ENCODE results near the gene BABAM2.
"Not testable (repeated sequence)": the region's sequence is repeated elsewhere in the genome, so short reads cannot be mapped to it uniquely, and the experiment has no call there.

Gene BABAM2

DNA sequence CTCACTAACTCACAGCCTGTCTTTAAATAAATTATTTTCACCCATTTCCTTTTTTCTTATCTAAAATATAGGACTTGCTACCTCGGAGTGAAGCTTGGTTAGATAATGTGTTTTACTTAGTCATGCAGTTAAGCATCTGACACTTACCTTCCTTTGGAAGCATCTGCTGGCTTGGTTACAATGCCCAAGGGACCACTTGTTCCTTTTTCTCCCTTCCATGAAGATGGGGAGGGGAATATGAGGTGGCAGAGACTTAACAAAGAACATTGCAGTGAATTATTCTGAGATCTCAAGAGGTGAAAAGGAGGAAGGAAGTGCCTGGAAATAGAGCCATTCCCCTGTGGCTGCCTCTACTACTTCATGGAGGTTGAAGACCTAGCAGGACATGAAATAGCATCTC is 356.8 kb downstream of the BABAM2 start:
- DNase-seq (ENCODE audit: low read depth in 2 of 2): no peak

- DNase-seq (ENCODE audit: low read depth in 2 of 2): no peak
These were observed 357.2 kb downstream of the BABAM2 start for GRCh38 chr2:28247734-28248133.

GRCh38 chr2:28248511-28248910 is 358.0 kb downstream of the BABAM2 start:
- no peak for DNase-seq (ENCODE audit: low read depth in 2 of 2)

- DNase-seq (ENCODE audit: low read depth in 2 of 2): no peak
These were observed 359.5 kb downstream of the BABAM2 start for GRCh38 chr2:28250006-28250405.

- DNase-seq (ENCODE audit: low read depth in 2 of 2): no peak
These were observed 360.8 kb downstream of the BABAM2 start for GRCh38 chr2:28251337-28251736.

GRCh38 chr2:28252311-28252710 is 361.8 kb downstream of the BABAM2 start:
- DNase-seq (ENCODE audit: low read depth in 2 of 2): no peak

DNA sequence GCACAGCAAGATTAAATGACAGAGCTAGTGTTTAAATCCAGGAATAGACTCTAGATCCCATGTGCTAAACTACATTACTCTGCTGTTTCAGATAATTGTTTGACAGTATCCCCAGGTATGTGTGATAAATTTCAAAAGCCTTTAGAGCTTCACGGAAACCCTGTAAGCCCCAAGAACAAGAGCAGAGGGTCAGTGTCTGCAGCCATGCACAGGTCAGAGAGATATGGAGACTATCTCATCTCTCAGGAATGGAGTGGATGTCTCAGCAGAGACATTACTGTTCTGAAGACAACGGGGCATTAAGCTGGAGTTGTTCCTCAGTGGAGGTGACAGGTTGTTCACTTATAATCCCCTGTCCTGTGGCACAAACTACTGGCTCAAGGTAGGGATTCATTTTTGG is 363.0 kb downstream of the BABAM2 start:
- DNase-seq (ENCODE audit: low read depth in 2 of 2): no peak

- DNase-seq (ENCODE audit: low read depth in 2 of 2): not testable (repeated sequence)
These were observed 364.7 kb downstream of the BABAM2 start for GRCh38 chr2:28255231-28255630.

DNA sequence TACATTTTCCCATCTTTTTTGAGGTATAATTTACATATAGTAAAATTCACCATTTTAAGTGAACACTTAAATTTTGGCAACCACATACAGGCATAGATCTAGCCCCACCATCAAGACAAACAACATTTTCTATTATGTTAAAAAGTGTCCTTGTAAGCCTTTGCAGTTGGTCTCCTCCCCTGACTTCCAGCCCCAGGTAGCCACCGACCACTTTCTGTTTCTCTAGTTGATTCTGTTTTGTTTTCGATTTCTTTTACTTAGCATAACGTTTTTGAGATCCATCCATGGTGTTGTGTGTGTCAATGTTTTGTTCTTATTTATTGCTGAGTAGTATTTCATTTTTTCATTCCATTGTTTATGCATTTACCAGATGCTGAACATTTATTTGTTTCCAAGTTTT is 366.7 kb downstream of the BABAM2 start:
- DNase-seq (ENCODE audit: low read depth in 2 of 2): no peak

DNA sequence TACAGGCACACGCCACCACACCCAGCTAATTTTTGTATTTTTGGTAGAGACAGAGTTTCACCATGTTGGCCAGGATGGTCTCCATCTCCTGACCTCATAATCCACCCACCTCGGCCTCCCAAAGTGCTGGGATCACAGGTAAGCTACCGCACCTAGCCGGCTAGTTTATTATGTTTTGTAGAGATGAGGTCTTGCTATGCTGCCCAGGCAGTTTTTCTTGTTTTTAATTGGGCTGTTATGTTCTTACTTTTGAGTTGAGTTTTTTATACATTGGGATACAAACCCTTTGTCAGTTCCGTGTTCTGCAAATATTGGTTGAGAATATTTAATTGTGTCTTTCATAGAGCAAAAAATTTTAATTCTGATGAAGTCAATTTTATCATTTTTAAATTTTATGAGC is 368.7 kb downstream of the BABAM2 start:
- DNase-seq (ENCODE audit: low read depth in 2 of 2): not testable (repeated sequence)

DNA sequence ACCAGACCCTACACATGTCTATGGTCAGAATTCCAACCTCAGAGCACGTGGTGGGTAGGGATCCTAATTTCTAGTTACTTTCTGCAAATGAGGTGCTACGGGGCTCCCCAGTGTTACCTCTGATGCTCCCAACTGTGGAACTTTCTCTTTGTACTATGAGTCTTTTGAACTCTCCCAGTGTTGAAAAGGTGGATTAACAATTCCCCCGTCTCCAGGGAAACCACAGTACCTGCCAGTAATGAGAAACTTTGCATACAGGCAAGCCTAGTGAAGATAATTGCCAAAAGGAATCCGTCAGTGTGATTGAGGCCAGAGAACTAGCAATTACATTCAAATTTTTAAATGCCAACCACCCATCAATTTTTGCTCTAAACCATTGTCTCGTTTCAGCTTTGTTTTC is 373.2 kb downstream of the BABAM2 start:
- DNase-seq (ENCODE audit: low read depth in 2 of 2): no peak

DNA sequence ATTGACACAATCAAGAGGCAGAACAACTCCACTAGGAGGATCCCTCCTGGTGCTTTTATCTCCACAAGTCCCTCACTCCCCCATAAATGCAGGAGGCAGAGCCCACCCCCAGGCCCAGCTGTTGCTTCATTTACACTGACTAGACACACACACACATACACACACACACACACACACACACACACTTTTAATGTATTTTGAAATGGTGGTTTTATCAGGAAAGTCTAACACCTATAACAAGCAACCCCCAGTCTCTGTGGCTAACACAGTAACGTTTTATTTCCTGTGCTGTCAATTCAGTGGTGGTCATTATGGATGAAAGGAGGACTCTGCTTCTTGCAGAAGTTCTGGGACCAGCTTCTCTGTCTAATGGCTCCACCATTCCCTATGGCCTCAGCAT is 376.8 kb downstream of the BABAM2 start:
- DNase-seq (ENCODE audit: low read depth in 2 of 2): no peak

DNA sequence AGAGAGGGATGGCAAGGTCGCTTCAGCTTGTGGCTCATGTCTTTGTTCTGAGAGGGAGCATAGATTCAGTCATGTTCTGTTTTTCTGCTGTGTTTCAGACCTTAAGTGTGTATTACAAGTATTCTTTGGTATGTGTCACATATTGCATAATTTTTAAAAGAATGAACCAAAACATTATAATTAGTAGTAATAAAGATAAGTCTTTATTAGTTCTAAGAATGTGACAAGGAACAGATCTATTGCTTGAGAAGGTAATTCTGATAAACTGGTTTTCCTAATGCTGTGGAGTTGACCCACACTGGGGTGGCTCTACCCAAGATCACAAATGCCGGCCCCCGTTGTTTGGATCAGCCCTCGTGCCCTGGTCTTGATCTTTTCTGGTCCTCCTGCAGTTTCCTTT is 377.9 kb downstream of the BABAM2 start:
- no peak for DNase-seq (ENCODE audit: low read depth in 2 of 2)

DNA sequence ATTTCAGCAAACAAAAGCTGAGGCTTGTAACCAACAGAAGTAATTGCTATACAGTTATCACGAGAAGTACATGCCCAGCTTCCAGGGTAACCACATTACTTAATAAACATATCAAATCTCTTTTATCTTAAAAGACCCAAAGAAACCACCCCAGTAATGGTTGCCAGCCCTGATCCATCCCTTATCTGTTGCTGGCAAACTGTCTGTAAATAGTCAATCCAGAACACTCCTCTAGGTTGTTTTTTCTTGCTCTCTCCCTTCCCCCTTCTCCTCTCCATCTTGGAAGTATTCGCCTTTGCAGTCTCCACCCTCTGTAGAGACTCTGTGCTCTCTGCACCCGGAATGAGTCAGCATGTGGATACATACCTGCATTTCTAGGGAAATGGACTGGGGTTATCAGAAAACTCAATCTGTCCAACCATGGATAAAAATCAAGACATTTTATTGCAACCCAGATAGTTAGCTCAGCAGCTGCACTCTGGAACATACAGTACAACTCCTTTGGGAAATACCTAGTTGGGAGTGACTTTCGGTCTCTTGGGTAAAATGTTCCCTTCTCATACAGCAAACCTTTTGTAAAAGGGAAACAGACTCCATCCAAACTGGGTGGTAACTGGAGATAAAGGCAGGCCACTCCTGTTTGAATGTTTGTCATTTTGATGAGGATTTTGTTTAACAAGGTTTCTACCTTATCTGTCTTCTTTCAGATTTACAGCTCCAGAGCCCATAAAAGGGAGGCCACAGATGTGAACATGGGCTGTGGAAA is 378.7 kb downstream of the BABAM2 start:
- DNase-seq (ENCODE audit: low read depth in 2 of 2): no peak

- DNase-seq (ENCODE audit: low read depth in 2 of 2): no peak
These were observed 380.1 kb downstream of the BABAM2 start for GRCh38 chr2:28270456-28271152.

GRCh38 chr2:28271231-28271918 is 380.8 kb downstream of the BABAM2 start:
- DNase-seq (ENCODE audit: low read depth in 2 of 2): no peak

- no peak for DNase-seq (ENCODE audit: low read depth in 2 of 2)
These were observed 381.4 kb downstream of the BABAM2 start for GRCh38 chr2:28271919-28272250.

GRCh38 chr2:28273751-28274150 is 383.2 kb downstream of the BABAM2 start:
- no peak for DNase-seq (ENCODE audit: low read depth in 2 of 2)

- DNase-seq (ENCODE audit: low read depth in 2 of 2): no peak
These were observed 384.6 kb downstream of the BABAM2 start for GRCh38 chr2:28274911-28275685.

- DNase-seq (ENCODE audit: low read depth in 2 of 2): no peak
These were observed 385.6 kb downstream of the BABAM2 start for GRCh38 chr2:28276076-28276618.

DNA sequence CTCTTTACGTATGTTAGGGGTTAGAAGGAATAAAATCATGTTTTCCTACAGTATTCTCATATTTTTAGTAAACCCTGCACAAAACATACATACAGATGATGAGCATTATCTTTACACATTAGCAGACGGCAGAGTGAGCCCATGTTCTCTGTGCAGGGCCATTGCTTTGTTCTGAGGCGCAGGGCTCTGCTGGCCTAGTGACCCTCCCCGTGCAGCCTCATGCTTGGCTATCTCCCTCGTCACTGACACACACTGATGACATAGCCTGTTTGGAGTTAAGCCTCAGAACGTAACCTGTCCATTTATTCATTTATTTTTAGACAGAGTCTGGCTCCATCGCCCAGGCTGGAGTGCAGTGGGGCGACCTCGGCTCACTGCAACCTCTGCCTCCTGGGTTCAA is 386.3 kb downstream of the BABAM2 start:
- DNase-seq (ENCODE audit: low read depth in 2 of 2): no peak

- no peak for DNase-seq (ENCODE audit: low read depth in 2 of 2)
These were observed 386.9 kb downstream of the BABAM2 start for GRCh38 chr2:28277466-28277865.
